BLaER1 (cell line): ENCODE results near the gene PLBD2.

Source experiments
- H3K27ac ChIP-seq: shearing (Covaris generic); formaldehyde crosslinking; 2 replicates; pipeline ENCODE4 v1.8.1; 2022
- H3K27me3 ChIP-seq: shearing (Covaris generic); formaldehyde crosslinking; 2 replicates; pipeline ENCODE4 v1.8.1; 2022
- H3K36me3 ChIP-seq: shearing (Covaris generic); formaldehyde crosslinking; 2 replicates; pipeline ENCODE4 v1.8.1; 2022
- H3K4me1 ChIP-seq: shearing (Covaris generic); formaldehyde crosslinking; 2 replicates; pipeline ENCODE4 v1.8.1; 2022
- H3K4me2 ChIP-seq: shearing (Covaris generic); formaldehyde crosslinking; 2 replicates; pipeline ENCODE4 v1.8.1; 2022
- H3K4me3 ChIP-seq: shearing (Covaris generic); formaldehyde crosslinking; 2 replicates; pipeline ENCODE4 v1.8.1; 2022
- H3K9ac ChIP-seq: shearing (Covaris generic); formaldehyde crosslinking; 2 replicates; pipeline ENCODE4 v1.8.1; 2022
- H3K9me3 ChIP-seq: shearing (Covaris generic); formaldehyde crosslinking; 2 replicates; pipeline ENCODE4 v1.8.1; 2022
- H4K20me1 ChIP-seq: shearing (Covaris generic); formaldehyde crosslinking; 2 replicates; pipeline ENCODE4 v1.8.1; 2022
- Cebpa-rat ChIP-seq: shearing (Covaris generic); IDR thresholded peaks from 2 replicates; pipeline ENCODE4 v1.8.1; 2022

PLBD2 gene

DNA sequence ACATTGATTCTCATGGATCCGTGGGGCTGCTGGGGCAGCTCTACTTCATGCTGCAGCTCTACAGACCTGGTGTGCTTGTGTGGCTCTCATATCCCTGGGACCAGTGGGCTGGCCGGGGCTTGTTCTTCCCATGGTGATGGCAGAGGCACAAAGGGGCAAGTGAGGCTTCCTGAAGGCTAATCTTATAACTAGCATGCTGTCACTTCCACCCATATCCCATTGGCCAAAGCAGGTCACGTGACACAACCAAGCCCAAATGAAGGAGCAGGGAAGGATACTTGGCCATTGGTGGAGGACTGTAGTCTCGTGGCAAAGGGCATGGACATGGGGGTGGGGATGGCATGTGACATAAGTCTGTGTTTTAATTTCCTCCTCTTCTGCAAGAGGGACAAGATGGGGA, 9.9 kb downstream of the PLBD2 start:
- Histone ChIP-seq H3K27me3 (no peaks in the 10 kb centered on the region), H3K36me3 (0 out of 2 replicates have a peak, but pooled peaks cover 9% of the 10 kb centered on the region), H3K27ac (no peak overlapping the region), H3K9me3 (no peaks in the 10 kb centered on the region), H3K4me1 (peaks cover 14% of the 10 kb centered on the region), H3K9ac (no peak overlapping the region), H3K4me3 (no peak overlapping the region), H4K20me1 (no peaks in the 10 kb centered on the region), H3K4me2 (no peak overlapping the region)
- TF ChIP-seq Cebpa-rat, result no peak

DNA sequence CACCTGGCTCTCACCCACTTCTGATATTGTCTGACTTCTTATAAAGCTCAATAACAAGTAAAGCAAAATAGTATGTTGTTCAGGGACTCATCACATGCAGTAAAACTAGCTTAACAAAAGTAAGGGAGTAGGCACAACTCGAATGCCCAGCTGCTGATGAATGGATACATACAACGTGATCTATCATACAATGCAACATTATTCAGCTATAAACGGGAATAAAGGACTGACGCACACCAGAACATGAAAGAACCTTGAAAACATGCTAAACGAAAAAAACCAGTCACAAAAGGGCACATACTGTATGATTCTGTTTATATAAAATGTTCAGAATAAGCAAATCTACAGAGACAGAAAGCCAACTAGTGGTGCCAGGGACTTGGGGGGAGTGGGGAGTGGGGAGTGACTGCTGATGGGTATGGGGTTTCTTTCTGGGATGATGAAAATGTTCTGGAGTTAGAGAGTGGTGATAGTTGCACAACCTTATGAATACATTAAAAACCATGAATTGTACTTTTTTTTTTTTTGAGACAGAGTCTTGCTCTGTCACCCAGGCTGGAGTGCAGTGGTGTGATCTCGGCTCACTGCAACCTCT, 11.1 kb downstream of the PLBD2 start:
- Histone ChIP-seq H3K9me3 (no peaks in the 10 kb centered on the region), H3K4me1 (peaks cover 14% of the 10 kb centered on the region), H3K36me3 (peaks cover 10% of the 10 kb centered on the region; the same call in 1 of the 2 replicates), H3K27me3 (no peaks in the 10 kb centered on the region), H4K20me1 (no peaks in the 10 kb centered on the region), H3K27ac (no peak overlapping the region), H3K4me3 (no peak overlapping the region), H3K4me2 (no peak overlapping the region), H3K9ac (no peak overlapping the region)
- no peak for TF ChIP-seq Cebpa-rat

DNA sequence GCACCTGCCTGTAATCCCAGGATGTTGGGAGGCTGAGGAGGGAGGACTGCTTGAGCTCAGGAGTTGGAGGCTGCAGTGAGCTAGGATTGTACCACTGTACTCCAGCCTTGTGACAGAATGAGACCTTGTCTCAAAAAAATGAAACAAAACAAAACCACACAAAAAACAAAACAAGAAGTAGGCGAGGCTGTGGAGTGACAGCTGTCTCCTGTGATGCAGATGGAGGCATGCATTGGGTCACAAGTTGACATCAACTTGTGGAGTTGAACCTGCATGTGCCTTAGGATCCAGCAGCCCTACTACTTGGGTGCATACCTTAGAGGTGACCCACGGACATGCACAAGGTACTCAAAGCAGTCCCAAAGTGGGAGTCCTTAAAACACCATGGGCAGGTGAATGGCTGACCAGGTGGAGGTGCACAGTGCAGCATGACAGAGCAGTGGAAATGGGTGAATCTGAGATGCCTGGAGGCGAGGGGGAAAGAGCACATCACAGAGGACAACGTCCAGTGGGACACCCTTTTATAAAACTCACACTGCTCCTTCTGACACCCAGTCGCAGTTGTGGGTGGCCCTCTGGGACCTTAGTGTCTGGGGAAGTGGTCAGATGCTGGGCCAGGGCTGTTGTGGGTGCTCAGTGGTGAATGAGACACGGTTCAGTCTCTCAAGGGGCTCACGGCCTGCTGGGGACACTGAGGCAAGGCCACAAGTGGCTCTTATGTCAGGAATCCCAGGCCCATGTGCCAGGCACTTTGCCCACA, 12.7 kb downstream of the PLBD2 start:
- Histone ChIP-seq H3K9ac (no peak overlapping the region), H3K27ac (no peak overlapping the region)
- no peak for TF ChIP-seq Cebpa-rat

DNA sequence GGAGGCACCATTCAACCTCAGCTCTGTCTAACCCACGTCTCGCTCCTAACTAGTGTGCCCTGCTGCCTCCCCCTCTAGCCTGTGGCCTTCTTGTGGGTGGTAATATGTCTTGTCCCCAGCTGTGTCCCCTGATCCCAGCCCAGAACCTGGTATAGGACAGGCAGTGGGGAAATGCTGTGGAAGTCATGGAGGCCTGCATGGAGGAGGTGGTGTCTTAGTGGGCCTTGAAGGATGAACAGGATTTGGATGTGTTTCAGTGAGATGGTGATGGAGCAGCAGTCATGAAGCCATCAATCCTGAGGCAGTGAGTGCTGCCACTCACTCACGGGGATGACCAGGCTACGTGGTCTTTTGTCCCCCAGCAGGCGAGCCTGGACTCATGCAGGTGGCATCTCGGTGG, 13.4 kb downstream of the PLBD2 start:
- no peaks in the 10 kb centered on the region for H3K9me3 ChIP-seq
- H3K9ac ChIP-seq, result no peak overlapping the region
- no peaks in the 10 kb centered on the region for H4K20me1 ChIP-seq
- H3K4me3 ChIP-seq, result no peak overlapping the region
- H3K4me1 ChIP-seq, result peaks cover 28% of the 10 kb centered on the region
- no peak for TF ChIP-seq Cebpa-rat
- no peaks in the 10 kb centered on the region for H3K27me3 ChIP-seq
- no peak overlapping the region for H3K4me2 ChIP-seq
- H3K27ac ChIP-seq, result no peak overlapping the region
- peaks cover 27% of the 10 kb centered on the region; the same call in 1 of the 2 replicates for H3K36me3 ChIP-seq

More for the DNA sequence above, 12.7 kb downstream of the PLBD2 start:
- Histone ChIP-seq H3K4me2 (peak overlapping the region; percentile 37; the same call in 1 of the 2 replicates), H3K9me3 (no peaks in the 10 kb centered on the region), H3K36me3 (peaks cover 21% of the 10 kb centered on the region; the same call in 1 of the 2 replicates), H3K27me3 (no peaks in the 10 kb centered on the region), H4K20me1 (no peaks in the 10 kb centered on the region), H3K4me3 (no peak overlapping the region), H3K4me1 (peaks cover 25% of the 10 kb centered on the region)

DNA sequence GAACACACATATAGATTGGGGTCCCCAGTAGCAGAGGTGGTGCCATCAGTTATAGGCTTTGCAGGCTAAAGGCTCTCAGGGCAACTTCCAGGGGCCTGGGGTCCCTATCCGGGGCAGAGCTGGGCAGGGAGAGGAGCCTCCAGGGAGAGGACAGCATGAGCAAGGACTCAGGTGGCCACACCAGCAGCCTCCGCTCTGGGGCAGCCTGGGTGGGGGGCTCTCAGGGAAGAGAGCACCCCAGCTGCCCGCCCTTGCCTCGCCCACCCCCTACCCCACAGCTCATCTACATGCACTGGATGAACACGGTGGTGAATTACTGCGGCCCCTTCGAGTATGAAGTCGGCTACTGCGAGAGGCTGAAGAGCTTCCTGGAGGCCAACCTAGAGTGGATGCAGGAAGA, 14.0 kb downstream of the PLBD2 start:
- Histone ChIP-seq H3K4me3 (no peak overlapping the region), H3K27ac (no peak overlapping the region), H3K9ac (no peak overlapping the region), H3K9me3 (no peaks in the 10 kb centered on the region), H3K27me3 (no peaks in the 10 kb centered on the region), H3K36me3 (peaks cover 28% of the 10 kb centered on the region; the same call in 1 of the 2 replicates), H4K20me1 (no peaks in the 10 kb centered on the region), H3K4me2 (no peak overlapping the region), H3K4me1 (peaks cover 28% of the 10 kb centered on the region)
- no peak for TF ChIP-seq Cebpa-rat

DNA sequence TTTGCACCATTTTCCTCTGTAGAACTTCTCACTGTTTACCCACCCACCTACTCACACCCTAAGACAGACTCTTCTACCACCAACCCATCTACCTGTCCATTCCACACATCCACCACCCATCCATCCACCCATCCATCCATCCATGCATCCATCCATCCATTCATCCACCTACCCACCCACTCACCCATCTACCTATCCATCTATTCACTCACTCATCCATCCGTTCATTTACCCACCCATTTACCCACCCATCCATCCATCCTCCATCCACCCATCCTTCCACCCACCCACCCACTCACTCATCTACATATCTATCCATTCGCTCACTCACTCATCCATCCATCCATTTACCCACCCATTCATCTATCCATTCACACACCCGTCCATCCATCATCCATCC, 15.1 kb downstream of the PLBD2 start:
- no peak overlapping the region for H3K4me3 ChIP-seq
- peaks cover 28% of the 10 kb centered on the region for H3K4me1 ChIP-seq
- H3K4me2 ChIP-seq, result no peak overlapping the region
- no peak overlapping the region for H3K9ac ChIP-seq
- H3K36me3 ChIP-seq, result peaks cover 28% of the 10 kb centered on the region; the same call in 1 of the 2 replicates
- no peak for TF ChIP-seq Cebpa-rat
- H4K20me1 ChIP-seq, result no peaks in the 10 kb centered on the region
- no peaks in the 10 kb centered on the region for H3K9me3 ChIP-seq
- H3K27me3 ChIP-seq, result no peaks in the 10 kb centered on the region
- H3K27ac ChIP-seq, result no peak overlapping the region

DNA sequence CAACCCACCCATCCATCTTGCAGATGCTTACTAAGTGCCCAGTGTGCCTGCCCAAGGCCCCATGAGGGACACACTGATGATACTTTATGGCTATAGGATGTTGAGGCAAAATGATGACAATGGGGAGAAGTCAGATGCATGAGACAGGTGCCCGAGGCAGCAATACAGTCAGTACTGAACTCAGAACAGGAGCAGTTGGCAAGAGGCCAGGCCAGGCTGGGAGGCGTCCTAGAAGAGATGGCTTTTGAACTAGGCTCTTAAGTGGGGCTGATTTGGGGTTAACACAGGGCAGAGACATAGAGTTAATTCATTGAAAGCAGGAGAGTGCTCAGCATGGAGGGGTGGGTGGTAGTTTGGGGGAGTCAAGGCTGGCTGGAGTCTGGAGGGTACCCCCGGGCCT, 15.6 kb downstream of the PLBD2 start:
- no peak overlapping the region for H3K4me3 ChIP-seq
- H3K27ac ChIP-seq, result no peak overlapping the region
- no peaks in the 10 kb centered on the region for H3K9me3 ChIP-seq
- no peaks in the 10 kb centered on the region for H3K27me3 ChIP-seq
- no peak for TF ChIP-seq Cebpa-rat
- H3K9ac ChIP-seq, result no peak overlapping the region
- H3K4me1 ChIP-seq, result peaks cover 28% of the 10 kb centered on the region
- no peak overlapping the region for H3K4me2 ChIP-seq
- H3K36me3 ChIP-seq, result peaks cover 28% of the 10 kb centered on the region; the same call in 1 of the 2 replicates
- H4K20me1 ChIP-seq, result no peaks in the 10 kb centered on the region

DNA sequence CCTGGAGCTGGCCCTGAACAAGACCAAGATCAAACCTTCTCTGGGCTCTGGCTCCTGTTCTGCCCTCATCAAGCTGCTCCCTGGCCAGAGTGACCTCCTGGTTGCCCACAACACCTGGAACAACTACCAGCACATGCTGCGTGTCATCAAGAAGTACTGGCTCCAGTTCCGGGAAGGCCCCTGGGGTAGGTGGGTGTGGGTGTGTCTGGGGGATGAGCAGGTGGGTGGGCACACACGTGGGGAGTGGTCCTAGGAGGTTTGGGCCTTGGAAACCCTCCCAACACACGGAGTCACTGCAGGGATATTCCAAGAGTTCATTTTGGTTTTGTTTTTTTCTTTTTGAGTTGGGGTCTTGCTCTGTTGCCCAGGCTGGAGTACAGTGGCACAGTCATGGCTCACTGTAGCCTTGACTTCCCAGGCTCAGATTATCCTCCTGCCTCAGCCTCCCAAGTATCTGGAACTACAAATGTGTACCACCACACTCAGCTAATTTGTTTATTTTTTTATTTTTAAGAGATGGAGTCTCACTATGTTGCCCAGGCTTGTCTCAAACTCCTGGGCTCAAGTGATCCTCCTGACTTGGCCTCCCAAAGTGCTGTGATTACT, 16.5 kb downstream of the PLBD2 start:
- Histone ChIP-seq H3K4me2 (peak overlapping the region; percentile 57), H3K27ac (no peak overlapping the region), H3K27me3 (no peaks in the 10 kb centered on the region), H3K9me3 (no peaks in the 10 kb centered on the region), H3K4me3 (no peak overlapping the region), H3K36me3 (peaks cover 28% of the 10 kb centered on the region; the same call in 1 of the 2 replicates), H3K9ac (no peak overlapping the region), H3K4me1 (peaks cover 28% of the 10 kb centered on the region), H4K20me1 (no peaks in the 10 kb centered on the region)
- no peak for TF ChIP-seq Cebpa-rat

DNA sequence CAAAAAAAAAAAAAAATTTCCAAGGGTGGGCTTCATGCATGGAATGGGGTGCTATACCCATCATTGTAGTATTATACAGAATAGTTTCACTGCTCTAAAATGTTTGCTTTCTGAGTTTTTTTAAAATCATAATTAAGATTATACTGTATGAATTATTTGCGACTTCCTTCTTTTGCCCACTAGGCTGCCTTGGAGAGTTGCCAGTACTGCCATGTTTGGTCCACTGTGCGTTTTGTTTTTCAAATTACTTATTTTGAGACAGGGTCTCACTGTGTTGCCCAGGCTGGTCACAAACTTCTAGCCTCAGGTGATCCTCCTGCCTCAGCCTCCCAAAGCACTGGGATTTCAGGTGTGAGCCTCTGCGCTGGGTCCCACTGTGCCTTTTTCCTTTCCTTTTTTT, 19.9 kb downstream of the PLBD2 start:
- H3K36me3 ChIP-seq, result peaks cover 26% of the 10 kb centered on the region; the same call in 1 of the 2 replicates
- no peak overlapping the region for H3K9ac ChIP-seq
- no peak overlapping the region for H3K27ac ChIP-seq
- no peak overlapping the region for H3K4me2 ChIP-seq
- H3K9me3 ChIP-seq, result no peaks in the 10 kb centered on the region
- no peak overlapping the region for H3K4me3 ChIP-seq
- no peak for TF ChIP-seq Cebpa-rat
- no peaks in the 10 kb centered on the region for H4K20me1 ChIP-seq
- no peaks in the 10 kb centered on the region for H3K27me3 ChIP-seq
- peaks cover 14% of the 10 kb centered on the region for H3K4me1 ChIP-seq

DNA sequence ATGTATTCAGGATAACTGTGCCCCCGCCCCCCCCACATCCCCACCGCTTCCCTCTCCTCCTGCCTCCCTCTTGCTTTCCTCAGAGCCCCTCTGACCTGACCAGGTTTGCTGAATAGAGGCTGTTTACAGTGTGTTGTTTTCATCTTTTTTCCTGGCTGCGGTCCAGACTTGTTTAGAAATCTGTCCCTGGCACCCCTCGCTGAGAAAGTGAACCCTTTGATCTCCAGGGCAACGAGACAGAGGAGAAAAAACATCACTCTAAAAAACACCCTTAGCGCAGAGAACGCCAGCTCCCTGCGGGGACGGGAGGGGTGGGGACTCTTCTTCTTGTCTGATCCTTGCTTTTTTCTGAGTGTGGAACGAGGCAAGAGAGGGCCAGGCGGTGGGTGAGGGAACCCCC, 22.8 kb downstream of the PLBD2 start:
- TF ChIP-seq Cebpa-rat, result no peak
- Histone ChIP-seq H3K4me1 (0 out of 2 replicates have a peak, but pooled peaks cover 2% of the 10 kb centered on the region), H3K4me2 (no peak overlapping the region), H3K36me3 (peaks cover 20% of the 10 kb centered on the region; the same call in 1 of the 2 replicates), H3K9me3 (no peaks in the 10 kb centered on the region), H3K4me3 (no peak overlapping the region), H3K27ac (no peak overlapping the region), H4K20me1 (no peaks in the 10 kb centered on the region), H3K9ac (no peak overlapping the region), H3K27me3 (no peaks in the 10 kb centered on the region)
